Measurements from ENCODE around the gene FHL2. TPM values are rescaled to one million over a fixed set of nuclear protein-coding genes. Genes with fewer than 3 reads are reported as not detected.

Gene FHL2
- total RNA-seq, 6 donors from 2014 or later = 2.4 to 15.0 (median 7.2) TPM

GRCh38 chr2:105373344-105373781 is 25.5 kb downstream of the FHL2 start:
- TF ChIP-seq POLR2A (IDR thresholded peaks at IDR 0.05) = no peak
- TF ChIP-seq CTCF (IDR thresholded peaks at IDR 0.05) = no peak
- TF ChIP-seq EP300 (IDR thresholded peaks at IDR 0.05) = no peak
- no peak for TF ChIP-seq POLR2AphosphoS5 (IDR thresholded peaks at IDR 0.05)
- Histone ChIP-seq H3K9me3 (no peaks in the 10 kb centered on the region), H3K27ac (peak overlapping the region; percentile 24 to 68 (median 58)), H3K4me1 (peaks cover 6 to 14% (median 11%) of the 10 kb centered on the region in 4 donors), H3K4me3 (no peak overlapping the region), H3K27me3 (no peaks in the 10 kb centered on the region), H3K36me3 (no peaks in the 10 kb centered on the region)
- ATAC-seq (ENCODE audit: low FRiP score in 2 of 2) (peak in 1 of 2 donors; percentile 42), DNase-seq (no peak)
- WGBS, 2 donors = 57 to 68% methylated on average over 8 of the region's 9 CpGs

GRCh38 chr2:105371810-105372209 is 27.0 kb downstream of the FHL2 start:
- Histone ChIP-seq H3K27ac (no peak overlapping the region), H3K9me3 (no peaks in the 10 kb centered on the region), H3K36me3 (no peaks in the 10 kb centered on the region), H3K27me3 (no peaks in the 10 kb centered on the region), H3K4me3 (no peak overlapping the region), H3K4me1 (peaks cover 6 to 14% (median 11%) of the 10 kb centered on the region in 4 donors)
- DNase-seq = no peak
- TF ChIP-seq POLR2A (IDR thresholded peaks at IDR 0.05) = no peak
- no peak for TF ChIP-seq POLR2AphosphoS5 (IDR thresholded peaks at IDR 0.05)
- TF ChIP-seq EP300 (IDR thresholded peaks at IDR 0.05) = no peak
- TF ChIP-seq CTCF (IDR thresholded peaks at IDR 0.05) = no peak
- ATAC-seq (ENCODE audit: low FRiP score in 2 of 2) = no peak
- 69 to 84% methylated on average over 4 of the region's 4 CpGs for WGBS, 2 donors

GRCh38 chr2:105371156-105371555 is 27.7 kb downstream of the FHL2 start:
- H3K36me3 ChIP-seq = peaks cover 0 to 3% (median 0%) of the 10 kb centered on the region in 4 donors
- WGBS, 2 donors = 92 to 99% methylated on average over 10 of the region's 10 CpGs
- TF ChIP-seq POLR2AphosphoS5 (IDR thresholded peaks at IDR 0.05) (no peak), EP300 (IDR thresholded peaks at IDR 0.05) (no peak), POLR2A (IDR thresholded peaks at IDR 0.05) (no peak), CTCF (IDR thresholded peaks at IDR 0.05) (no peak)
- ATAC-seq (ENCODE audit: low FRiP score in 2 of 2) = no peak
- no peak overlapping the region for H3K4me3 ChIP-seq
- H3K27me3 ChIP-seq = no peaks in the 10 kb centered on the region
- H3K9me3 ChIP-seq = no peaks in the 10 kb centered on the region
- peaks cover 6 to 14% (median 11%) of the 10 kb centered on the region in 4 donors for H3K4me1 ChIP-seq
- H3K27ac ChIP-seq = no peak overlapping the region
- DNase-seq = no peak

- H3K4me1 ChIP-seq = peaks cover 6 to 14% (median 11%) of the 10 kb centered on the region in 4 donors
- ATAC-seq (ENCODE audit: low FRiP score in 2 of 2) (peak; percentile 86 to 93), DNase-seq (peak; percentile 82 to 87)
- H3K9me3 ChIP-seq = no peaks in the 10 kb centered on the region
- H3K36me3 ChIP-seq = peaks cover 0 to 3% (median 0%) of the 10 kb centered on the region in 4 donors
- TF ChIP-seq CTCF (IDR thresholded peaks at IDR 0.05) (peak; percentile 81 to 96 (median 91)), POLR2A (IDR thresholded peaks at IDR 0.05) (no peak), EP300 (IDR thresholded peaks at IDR 0.05) (no peak), POLR2AphosphoS5 (IDR thresholded peaks at IDR 0.05) (no peak)
- H3K27ac ChIP-seq = no peak overlapping the region
- H3K4me3 ChIP-seq = no peak overlapping the region
- 38 to 48% methylated on average over 22 to 30 of the region's 30 CpGs for WGBS, 2 donors
- no peaks in the 10 kb centered on the region for H3K27me3 ChIP-seq
Measured at GRCh38 chr2:105369777-105370690, 28.8 kb downstream of the FHL2 start.

Measured in upper lobe of left lung (tissue), 6 donors.